AG04449 (cell line): Measurements from ENCODE around the gene NUMB.

Experiments
- CTCF ChIA-PET: fragments of 350-600 bp; formaldehyde crosslinking; extraction: SDS; loops from one replicate; lab custom pipeline; 2021; ENCODE audit warnings: antibody characterized with exemption; lab: Yijun Ruan, JAX
- POLR2A ChIA-PET: fragments of 400-600, 350-600 bp; formaldehyde crosslinking; extraction: SDS; loops from one replicate; lab custom pipeline; 2020; ENCODE audit warnings: antibody characterized with exemption, inconsistent platforms; lab: Yijun Ruan, JAX
- DNase-seq: peaks from one replicate; pipeline ENCODE4 v3.0.0-alpha.2; 2010; ENCODE audit warnings: low read depth, low spot score
- H3K4me3 ChIP-seq: 2 replicates; pipeline ENCODE4 v1.5.1; 2011; ENCODE audit warnings: low read depth, mild to moderate bottlenecking, control low read depth, low read length
- CTCF ChIP-seq: IDR thresholded peaks from one replicate; pipeline ENCODE4 v1.5.1; 2011; ENCODE audit warnings: mild to moderate bottlenecking, moderate library complexity, low read length, control low read depth, inconsistent platforms; ENCODE audit not compliant: insufficient read depth; ENCODE audit errors: missing control alignments

The NUMB gene

GRCh38 chr14:73458183-73458976 is at the start of gene NUMB:
Gene NUMB (minus strand): TSS chr14:73458546. CDS start chr14:73355751, 102,795 bp downstream.
- ChIA-PET CTCF (interaction anchor here (0.7 to 2.7 kb wide), 7 partner anchors 13 to 177 kb away, joined by 3 to 12 read pairs (median 4); no protein-coding TSS in a partner anchor), POLR2A (interaction anchor here (1.4 kb wide), 1 partner anchor 33 kb away, joined by 4 read pairs; the partner anchor contains the start of gene RIOX1)
- DNase-seq, result peak; percentile 100
- peak within 1 kb of the TSS; percentile 79 for H3K4me3 ChIP-seq
- no peak for TF ChIP-seq CTCF

- no peak for TF ChIP-seq CTCF
These were observed 45.3 kb upstream of the NUMB start for GRCh38 chr14:73503648-73504047.

GRCh38 chr14:73502017-73502619 is 43.8 kb upstream of the NUMB start:
- no peak for DNase-seq
- TF ChIP-seq CTCF, result no peak
- ChIA-PET CTCF (interaction anchor here (0.7 kb wide), 1 partner anchor 32 kb away, joined by 3 read pairs; no protein-coding TSS in a partner anchor), POLR2A (interaction anchor here (0.7 kb wide), 1 partner anchor 138 kb away, joined by 3 read pairs; no protein-coding TSS in a partner anchor)
- no peak overlapping the region for H3K4me3 ChIP-seq

More at GRCh38 chr14:73503648-73504047, 45.3 kb upstream of the NUMB start:
- POLR2A ChIA-PET, result interaction anchor here (1.3 to 1.4 kb wide), 2 partner anchors 13 to 65 kb away, joined by 4 read pairs; partner anchors contain the start of genes ACOT2 and RIOX1
- no peak overlapping the region for H3K4me3 ChIP-seq
- peak; percentile 17 for DNase-seq
- CTCF ChIA-PET, result interaction anchor here (0.9 to 12.9 kb wide), 6 partner anchors 9 to 209 kb away, joined by 3 to 199 read pairs (median 4); partner anchors contain the start of gene ACOT2

- POLR2A ChIA-PET, result interaction anchor here (1.1 kb wide), 1 partner anchor 10 kb away, joined by 3 read pairs; the partner anchor contains the start of gene RIOX1
These were observed 42.0 kb upstream of the NUMB start for GRCh38 chr14:73500360-73500759.

GRCh38 chr14:73494593-73494992 is 36.2 kb upstream of the NUMB start:
- CTCF ChIA-PET, result interaction anchor here (0.6 to 3.9 kb wide), 3 partner anchors 14 to 43 kb away, joined by 3 to 27 read pairs (median 3); no protein-coding TSS in a partner anchor

More at GRCh38 chr14:73500360-73500759, 42.0 kb upstream of the NUMB start:
- no peak overlapping the region for H3K4me3 ChIP-seq
- TF ChIP-seq CTCF, result no peak
- no peak for DNase-seq
- CTCF ChIA-PET, result interaction anchor here (1.3 to 3.4 kb wide), 5 partner anchors 8 to 133 kb away, joined by 4 to 38 read pairs (median 7); partner anchors contain the start of gene RIOX1

More at GRCh38 chr14:73494593-73494992, 36.2 kb upstream of the NUMB start:
- no peak for TF ChIP-seq CTCF
- POLR2A ChIA-PET, result no interaction called here
- no peak overlapping the region for H3K4me3 ChIP-seq
- no peak for DNase-seq
